NCI-H526 (cell line): ENCODE data around the gene ATPAF2.

Source experiments
- DNase-seq, 2 experiments: peaks; one replicate each; lab custom pipeline; 2025; lab: John Stamatoyannopoulos, UW

ATPAF2 gene

DNA sequence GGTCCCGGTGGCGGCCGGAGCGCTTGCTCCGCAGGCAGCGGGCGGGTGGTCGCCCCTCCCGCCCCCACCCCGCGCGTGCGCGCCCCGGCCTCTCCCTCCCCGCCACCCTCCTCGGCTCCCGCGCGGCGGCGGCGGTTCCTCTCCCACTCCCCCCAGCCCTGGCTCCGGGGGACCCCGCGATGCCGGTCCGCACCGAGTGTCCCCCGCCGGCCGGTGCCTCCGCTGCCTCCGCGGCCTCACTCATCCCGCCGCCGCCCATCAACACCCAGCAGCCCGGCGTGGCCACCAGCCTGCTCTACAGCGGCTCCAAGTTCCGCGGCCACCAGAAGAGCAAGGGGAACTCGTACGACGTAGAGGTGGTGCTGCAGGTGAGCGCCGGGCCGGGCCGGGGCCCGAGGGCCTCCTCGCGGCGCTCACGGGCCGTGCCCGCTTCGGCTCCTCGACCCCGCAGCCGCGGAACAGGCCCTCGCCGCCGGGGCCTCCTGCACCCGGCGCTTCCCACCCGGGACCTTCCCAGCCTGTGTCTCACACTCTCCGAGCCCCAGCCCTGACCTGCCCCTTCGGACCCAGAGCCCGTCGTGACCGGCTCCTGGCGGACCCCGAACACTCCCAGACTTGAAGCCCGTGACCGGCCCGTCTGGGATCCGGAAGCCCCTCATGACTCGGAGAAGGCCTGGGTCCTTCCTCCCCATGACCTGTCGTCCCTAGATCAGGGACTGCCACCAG, 730 bp upstream of the ATPAF2 start:
- DNase-seq = peak in 1 of 2 experiments; percentile 65

DNA sequence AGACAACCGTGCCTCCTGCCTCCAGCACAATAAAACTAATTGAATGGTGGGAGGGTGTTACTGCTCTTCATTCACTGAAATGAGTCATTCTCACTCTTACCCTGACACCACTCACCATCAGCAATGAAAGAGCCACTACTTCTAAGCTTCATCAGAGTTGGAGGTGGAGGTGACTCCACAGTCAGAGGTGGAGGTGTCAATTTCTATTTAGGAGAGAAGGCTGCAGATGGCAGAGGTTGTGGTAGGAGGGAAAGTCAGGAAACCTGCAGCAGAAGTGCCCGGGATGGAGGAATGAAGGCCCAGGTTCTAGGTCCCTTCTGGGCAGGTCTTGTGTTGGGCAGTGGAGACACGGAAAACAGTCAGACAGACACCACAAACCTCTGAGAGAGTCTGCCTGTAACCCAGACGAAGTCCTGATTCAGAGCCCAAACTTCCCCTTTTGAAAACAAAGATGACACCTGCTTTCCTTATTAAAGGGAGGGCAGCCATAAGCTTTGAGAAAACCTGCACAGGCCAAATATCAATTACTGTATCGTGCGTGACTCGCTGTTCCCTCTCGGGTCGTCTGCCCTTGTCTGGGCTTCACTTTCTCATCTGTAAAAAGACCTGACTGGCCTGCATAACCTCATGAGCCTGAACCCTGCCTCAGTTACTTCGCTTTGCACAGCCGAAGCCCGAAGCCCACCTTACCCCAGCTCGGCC, 668 bp downstream of the ATPAF2 start:
- no peak for DNase-seq

DNA sequence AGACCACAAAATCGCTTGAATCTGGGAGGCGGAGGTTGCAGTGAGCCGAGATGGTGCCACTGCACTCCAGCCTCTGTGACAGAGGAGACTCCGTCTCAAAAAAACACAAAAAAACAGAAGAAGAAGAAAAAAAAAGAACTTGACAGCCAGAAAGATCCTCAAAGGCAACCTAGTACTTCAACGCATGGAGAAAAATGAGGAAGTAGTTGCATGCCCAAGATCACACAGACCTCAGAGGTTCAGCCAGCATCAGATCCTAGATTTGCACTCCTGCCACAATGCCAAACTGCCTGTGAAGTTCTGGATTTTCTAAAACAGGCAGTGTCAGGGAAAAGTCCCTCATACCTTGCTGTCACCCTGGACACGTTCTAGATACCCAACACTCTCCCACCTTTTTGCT, 1.5 kb downstream of the ATPAF2 start:
- DNase-seq = no peak

DNA sequence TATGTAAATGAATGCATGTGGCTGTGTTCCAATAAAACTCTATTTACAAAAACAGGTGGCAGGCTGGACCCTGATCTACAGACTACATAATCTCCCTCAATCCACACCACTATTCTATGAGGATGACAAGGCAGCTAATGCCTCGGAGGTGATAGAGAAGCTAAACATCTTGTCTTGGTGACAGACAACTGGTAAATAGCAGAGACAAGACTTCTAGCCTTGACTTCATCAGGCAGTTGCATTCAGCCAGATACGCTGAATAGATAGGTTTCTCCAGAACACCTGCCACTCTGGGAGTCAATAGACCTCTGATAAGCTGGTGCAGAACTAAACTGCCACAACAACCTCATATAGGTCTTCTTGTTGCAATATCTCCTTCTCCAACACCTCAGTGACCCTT, 3.3 kb downstream of the ATPAF2 start:
- DNase-seq = peak in 1 of 2 experiments; percentile 18

DNA sequence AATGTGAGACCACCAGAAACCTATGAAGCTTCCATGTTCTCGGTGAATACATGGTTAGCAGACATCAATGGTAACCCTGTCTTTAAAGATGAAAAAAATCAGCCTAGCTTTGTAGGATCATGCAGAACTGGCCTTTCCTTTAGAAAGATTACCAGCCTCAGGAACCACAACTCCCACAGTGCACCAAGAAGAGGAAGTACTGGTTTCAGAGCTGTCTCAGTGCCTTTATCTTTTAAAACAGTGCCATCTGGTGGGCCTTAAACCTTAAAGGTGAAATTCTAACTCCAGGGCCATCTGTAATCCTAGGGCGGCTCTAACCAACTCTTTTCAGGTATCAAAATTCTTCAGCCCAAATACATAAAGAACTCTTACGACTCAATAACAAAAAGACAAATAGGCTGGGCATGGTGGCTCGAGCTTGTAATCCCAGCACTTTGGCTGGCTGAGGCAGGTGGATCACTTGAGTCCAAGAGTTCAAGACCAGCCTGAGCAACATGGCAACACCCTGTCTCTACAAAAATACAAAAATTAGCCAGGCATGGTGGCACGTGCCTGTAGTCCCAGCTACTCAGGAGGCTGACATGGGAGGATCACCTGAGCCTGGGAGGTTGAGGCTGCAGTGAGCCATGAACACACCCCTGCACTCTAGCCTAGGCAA, 5.4 kb downstream of the ATPAF2 start:
- DNase-seq = peak; percentile 66 to 82

DNA sequence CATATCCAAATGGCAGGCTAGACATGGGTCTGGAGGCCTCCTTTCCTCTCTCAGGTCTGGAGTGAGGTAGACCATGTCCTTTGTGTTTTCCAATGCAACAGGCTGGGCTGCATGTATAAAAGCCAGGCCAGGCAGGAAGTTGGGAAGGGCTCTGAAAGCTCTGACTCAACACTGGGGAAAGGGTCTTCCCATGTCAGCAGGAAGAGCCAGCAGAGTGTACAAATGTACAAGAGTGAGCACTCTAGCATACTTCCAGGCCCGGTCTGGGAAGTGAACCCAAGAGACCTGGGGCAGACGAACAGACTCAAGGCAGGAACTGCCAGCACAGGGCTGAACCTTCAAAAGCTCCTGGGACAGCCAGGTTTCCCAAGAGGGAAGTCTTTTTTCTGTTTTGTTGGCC, 7.0 kb downstream of the ATPAF2 start:
- DNase-seq = no peak

DNA sequence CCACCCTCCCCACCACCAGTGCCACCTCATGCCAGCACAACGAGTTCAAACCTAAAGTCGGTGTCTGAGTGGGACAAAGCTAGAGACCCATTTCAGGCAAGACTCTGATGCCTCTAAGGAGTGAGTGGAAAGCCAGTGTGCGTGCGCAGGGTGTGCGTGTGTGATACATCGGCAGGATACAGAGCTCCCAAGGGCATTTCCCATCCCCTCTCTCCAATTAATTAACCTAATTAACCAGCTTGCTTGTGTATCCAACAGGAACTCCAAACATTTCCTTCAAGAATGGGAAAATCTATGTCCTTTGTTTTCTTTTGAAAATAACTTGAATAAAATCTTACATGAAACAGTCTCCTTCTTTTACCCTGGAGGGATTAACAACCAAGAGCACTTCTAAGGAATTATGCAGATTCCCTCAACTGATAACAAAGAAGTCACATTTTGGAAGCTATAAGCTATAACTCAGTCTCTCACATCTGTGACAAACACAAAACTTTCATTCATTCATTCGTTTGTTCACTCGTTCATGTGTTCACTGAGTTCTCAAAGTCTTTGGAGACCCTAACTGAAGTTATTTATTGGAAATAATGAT, 9.9 kb downstream of the ATPAF2 start:
- no peak for DNase-seq

DNA sequence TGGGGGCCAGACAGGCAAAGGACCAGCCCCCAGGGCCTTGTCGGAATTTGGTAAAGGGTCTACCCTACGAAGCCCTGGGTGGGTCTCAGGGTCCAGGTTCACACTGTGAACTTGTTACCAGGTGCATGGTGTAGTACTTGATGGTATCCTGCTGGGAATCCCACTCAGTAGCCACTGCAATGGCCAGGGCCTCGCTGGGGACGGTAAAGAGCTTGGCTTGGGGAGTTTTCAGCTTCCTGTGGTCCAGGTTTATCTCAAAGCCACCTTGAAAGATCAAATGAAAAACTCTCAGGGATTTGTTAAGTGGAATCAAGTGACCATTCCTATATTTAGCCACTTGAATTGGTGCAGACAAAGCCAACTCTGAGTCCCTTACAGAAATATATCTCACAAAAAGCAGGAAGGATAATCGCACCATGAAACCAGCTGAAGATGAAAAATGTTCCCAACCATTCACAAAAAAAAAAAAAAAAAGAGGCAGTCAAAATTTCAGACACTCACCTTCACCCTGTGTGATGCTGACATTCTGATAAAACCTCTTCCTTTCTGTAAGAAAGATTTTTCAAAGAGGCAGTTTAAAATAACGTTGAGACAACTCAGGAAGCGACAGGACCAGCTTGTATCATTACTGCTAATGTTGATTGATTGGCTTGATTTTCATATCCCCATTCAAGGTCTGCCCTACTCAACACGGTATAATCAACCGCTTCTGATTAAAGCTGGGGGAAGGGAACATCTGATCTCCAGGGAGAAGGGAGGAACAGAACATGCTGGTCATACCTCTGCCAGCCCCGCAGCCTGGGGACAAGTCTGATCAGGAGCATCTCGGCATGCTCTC, 10.6 kb downstream of the ATPAF2 start:
- no peak for DNase-seq

DNA sequence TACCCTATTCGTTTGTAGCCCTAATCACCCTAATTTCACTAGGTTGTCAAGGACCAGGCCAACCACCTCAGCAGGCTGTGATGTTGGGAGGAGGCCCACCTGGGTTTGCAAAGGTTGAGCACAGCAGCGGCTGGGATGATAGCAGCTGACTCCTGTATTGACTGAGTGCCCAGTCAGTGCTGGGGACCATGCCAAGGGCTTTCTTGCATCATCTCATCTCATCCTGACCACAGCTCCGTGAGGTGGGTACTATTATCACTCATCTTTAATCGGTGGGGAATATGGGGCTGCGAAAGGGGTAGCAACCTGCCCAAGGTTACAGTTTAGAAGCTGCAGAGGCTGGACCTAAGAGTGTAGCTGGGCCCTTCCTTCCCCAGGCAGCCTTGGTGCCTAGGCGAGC, 11.7 kb downstream of the ATPAF2 start:
- DNase-seq = no peak

DNA sequence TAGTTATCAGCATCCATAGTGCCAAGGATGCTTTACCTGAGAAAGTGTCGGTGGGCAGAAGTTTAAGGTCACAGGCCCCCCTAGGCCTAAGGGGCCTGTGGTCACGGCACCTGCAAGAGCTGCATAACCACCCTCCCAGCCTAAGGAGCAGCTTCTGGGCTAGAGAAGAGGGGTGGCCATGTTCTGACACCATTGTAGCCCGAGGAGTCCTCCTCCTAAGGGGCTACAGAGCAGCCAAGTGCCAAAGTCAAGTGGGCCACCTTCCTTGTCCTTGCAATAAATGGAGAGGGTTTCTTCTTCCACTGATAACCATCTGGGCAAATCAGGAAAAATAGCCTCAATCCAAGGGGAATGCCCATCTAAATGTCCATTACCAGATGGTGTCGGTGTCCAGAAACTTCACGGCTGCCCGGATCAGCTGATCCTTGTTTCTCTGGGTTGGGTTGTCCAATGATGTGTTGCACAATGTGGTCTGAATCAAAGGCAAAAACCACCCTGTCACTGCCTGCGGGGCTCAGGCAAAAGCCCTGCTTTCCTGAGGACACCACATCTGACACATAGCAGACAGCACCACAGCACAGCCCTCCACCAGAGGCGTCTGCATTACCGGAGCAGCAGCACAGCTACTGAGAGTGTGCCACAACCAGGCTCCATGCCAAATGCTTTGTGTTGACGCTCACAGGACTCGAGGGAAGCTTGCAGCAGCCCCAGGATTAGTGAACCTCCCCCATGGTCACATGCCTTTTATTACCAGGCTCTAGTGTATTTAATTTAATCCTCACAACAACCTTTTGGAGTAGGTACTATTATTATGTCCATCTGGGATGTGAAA, 12.8 kb downstream of the ATPAF2 start:
- DNase-seq = no peak

DNA sequence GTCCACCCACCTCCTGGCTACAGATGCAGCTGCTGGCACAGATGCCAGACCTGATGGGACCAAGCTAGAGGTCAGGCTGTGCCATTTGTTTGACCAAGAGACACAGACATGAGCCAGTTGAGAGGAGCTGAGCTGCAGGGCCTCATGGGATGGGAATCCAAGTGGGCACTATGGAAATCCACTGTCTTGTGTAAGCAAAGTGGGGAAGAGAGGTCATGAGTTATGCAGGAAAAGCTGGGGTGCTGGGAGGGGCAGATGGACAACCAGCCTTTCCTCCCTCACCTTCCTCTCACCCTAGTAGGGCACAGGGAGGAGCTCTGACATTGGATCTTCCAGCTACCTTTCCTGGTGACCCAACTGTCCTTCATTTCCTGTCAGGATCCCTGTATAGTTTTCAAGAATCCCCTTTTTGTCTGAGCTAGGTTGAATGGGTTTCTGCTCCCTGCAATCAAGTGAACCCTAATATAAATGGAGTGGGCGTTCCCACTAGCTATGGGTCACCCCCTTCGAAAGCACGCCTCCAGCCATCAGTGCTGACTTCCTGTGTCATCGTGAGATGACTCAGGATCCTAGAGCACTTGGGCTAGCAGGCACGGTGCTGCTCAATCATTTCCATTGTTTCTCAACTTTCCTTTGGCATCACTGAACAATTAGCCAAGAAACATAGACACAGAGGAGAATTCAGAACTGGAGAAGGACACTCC, 13.6 kb downstream of the ATPAF2 start:
- DNase-seq = no peak

DNA sequence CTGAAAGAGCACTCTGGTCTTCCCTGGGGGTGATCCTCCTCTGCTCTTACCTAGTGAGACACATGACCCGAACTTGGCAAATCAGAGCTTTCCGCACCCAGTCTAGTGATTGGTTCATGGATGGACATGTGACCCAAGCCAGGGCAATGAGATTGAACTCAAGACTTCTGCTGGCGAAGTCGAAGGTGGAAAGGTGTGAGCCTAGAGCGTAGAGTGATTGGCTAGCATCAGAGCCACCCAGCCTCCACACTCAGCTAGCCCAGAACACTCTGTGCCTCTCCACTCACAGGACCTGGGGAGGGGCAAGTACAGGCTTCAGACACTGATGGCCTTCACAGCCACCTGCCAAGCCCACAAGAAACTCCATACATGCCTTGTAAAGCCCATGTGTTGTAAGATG, 17.6 kb downstream of the ATPAF2 start:
- no peak for DNase-seq

DNA sequence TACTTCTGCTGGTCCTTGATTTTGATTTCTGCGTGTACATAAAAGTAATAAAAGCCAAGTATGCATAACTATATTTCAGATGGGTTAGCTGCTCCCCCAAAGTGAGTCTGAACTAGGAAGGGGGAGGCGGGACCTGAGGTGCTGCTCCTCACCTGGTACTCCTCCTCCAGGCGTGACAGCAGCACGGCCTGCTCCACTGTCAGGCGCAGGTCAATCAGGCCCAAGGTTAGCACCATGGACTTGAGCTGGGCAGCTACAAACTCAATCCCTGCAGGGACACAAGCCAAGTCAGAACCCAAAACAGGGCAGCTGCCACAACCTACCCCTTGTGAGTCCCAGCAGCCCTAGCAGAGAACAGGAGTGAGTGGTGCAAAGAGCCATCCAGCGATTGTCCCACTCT, 18.0 kb downstream of the ATPAF2 start:
- DNase-seq = no peak

DNA sequence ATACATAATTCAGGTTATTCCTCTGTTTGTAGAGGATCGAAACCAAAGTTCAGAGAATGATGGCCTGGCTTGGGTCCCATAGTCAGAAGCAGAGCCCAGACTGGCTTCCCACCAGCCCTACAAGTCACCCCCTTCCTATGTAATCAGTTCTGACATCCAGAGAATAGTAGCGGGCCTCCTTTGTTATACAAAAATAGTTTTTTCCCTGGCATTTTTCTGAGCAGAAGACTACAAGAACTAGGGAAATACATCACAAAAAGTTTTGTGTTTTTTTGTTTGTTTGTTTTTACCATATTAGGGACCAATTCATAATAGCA, 19.2 kb downstream of the ATPAF2 start:
- DNase-seq = no peak

DNA sequence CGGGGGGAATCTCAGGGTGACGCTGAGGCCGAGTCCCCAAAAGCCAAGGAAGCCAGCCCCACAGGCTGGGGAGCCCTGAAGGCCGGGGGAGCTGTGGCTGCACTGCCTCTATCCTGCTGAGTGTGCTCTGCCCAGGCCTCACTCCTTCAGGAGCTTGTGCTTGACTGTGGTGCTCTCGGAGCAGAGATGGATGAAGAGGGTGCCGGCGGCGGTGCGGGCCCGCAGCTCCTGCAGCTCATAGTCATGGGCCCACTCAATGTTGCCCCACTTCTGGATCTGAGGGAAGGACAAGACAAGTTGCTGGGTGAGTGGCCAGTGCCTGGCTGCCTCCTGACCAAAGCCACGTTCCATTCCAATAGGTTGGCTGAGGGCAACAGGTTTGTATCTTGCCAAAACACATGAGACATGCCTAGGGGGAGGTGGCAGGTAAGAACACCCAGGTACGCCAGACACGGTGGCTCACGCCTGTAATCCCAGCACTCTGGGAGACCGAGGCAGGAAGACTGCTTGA, 20.5 kb downstream of the ATPAF2 start:
- no peak for DNase-seq

DNA sequence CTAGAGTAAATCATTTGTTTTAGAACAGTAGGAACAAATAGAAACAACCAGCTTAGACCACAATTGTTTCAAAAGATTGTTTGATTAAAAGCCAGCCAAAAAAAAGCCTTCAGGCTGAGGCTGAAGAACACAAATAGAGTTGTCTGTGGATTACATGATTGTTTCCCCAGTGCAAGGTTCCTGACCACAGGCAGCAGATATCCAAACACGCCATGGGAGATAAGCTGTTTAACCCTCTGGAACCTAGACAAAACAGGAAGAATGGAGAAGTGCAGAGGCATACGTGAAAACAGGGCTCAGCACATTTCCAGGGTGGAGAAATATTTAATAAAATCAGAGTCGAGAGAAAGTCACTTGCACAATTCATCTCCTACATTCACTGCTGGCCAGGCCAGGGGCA, 21.0 kb downstream of the ATPAF2 start:
- no peak for DNase-seq

DNA sequence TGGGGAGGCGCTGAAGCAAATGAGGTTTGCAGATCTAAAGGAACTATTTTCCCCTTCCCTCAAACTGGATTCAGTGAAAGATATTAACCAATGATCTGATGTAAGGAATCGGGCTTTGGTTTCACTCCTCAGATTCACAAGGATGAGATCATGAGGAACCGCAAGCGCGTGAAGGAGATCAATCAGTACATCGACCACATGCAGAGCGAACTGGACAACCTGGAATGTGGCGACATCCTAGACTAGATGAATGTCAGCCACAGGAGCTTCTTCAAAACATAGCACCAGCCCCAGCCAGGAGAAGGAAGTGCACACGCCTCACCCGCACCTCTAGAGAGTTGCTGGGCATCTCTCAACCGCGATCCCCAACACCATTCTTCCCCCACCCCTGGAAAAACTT, 22.5 kb downstream of the ATPAF2 start:
- DNase-seq = no peak

DNA sequence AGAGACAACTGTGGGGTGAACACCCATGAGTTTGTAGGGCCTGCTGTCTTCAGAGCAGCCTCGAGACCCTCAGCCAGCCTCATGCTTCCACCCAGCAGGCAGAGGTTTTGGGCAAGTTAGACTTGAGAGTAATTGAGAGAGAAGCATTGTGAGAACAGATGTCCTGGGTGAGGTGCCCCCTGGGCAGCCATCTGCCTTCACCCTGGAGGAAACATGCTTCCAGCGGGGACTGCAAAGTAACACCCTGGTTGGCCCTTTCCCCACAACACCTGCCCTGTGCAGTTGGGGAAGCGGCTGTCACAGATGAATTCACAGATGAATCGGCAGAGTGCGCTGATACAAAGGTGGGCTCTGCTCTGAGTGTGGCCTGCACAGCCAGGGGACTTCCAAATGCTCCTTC, 23.4 kb downstream of the ATPAF2 start:
- DNase-seq = no peak

DNA sequence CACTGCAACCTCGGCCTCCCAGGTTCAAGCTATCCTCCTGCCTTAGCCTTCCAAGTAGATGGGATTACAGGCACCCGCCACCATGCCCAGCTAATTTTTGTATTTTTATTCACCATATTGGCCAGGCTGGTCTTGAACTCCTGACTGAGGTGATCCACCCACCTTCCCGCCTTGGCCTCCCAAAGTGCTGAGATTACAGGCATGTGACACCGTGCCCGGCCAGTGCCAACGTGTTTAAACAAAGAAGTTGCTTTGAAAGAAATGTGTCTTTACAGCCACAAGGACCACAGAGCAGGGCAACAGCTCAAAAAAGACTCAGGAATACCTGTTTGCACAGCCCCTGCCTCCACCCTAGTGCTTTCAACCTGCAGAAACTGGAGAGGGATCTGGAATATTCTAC, 25.0 kb downstream of the ATPAF2 start:
- no peak for DNase-seq

DNA sequence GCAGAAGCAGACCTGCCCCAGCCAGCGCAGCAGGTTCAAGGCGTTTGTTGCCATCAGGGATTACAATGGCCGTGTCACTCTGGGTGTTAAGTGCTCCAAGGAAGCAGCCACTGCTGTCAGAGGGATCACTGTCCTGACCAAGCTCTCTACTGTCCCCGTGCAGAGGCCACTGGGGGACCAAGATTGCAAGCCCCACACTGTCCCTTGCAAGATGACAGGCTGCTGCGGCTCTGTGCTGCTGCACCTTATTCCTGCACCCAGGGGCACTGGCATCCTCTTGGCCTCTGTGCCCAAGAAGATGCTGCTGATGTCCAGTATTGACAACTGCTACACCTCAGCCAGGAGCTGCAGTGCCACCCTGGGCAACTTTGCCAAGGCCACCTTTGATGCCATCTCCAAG, 27.7 kb downstream of the ATPAF2 start:
- no peak for DNase-seq
